Uterus (tissue), 4 donors: ENCODE results near the gene TSNAX. TPM values are rescaled to one million over a fixed set of nuclear protein-coding genes. Genes with fewer than 3 reads are reported as not detected.

Experiments
- DNase-seq, 2 donors: peaks; one replicate each; pipeline ENCODE4 v3.0.0-alpha.2; 2019 to 2020
- H3K27ac ChIP-seq, 2 donors: fragments of 200-600 bp; sonication (generic); 1 replicate in 1 of 2; 2 replicates in 1 of 2; pipeline ENCODE4 v1.5.1; 2016 to 2018
- H3K27me3 ChIP-seq, 2 donors: fragments of 200-600 bp; sonication (generic); one replicate each; pipeline ENCODE4 v1.5.1; 2018 to 2019; ENCODE audit warnings: control low read depth in 1 of 2
- H3K36me3 ChIP-seq, 2 donors: fragments of 200-600 bp; sonication (generic); one replicate each; pipeline ENCODE4 v1.5.1; 2019; ENCODE audit warnings: control low read depth in 1 of 2
- H3K4me1 ChIP-seq, 2 donors: fragments of 200-600 bp; sonication (generic); one replicate each; pipeline ENCODE4 v1.5.1; 2018 to 2019; ENCODE audit warnings: control low read depth in 1 of 2
- H3K4me3 ChIP-seq, 2 donors: fragments of 200-600 bp; sonication (generic); 1 replicate in 1 of 2; 2 replicates in 1 of 2; pipeline ENCODE4 v1.5.1; 2018 to 2019; ENCODE audit warnings: mild to moderate bottlenecking in 1 of 2
- H3K9me3 ChIP-seq, 2 donors: fragments of 200-600 bp; sonication (generic); one replicate each; pipeline ENCODE4 v1.5.1; 2019; ENCODE audit warnings: control low read depth in 1 of 2
- CTCF ChIP-seq, 4 experiments: fragments of 200-600 bp in 2 of 4; fragments of 450-650 bp in 2 of 4; sonication (generic) in 2 of 4; IDR thresholded peaks; one replicate each; pipeline ENCODE4 v1.5.1; 2016 to 2019; ENCODE audit warnings: antibody characterized with exemption in 4 of 4, mild to moderate bottlenecking in 2 of 4, moderate library complexity in 1 of 4
- POLR2A ChIP-seq, 2 donors: fragments of 450-650 bp; IDR thresholded peaks; one replicate each; pipeline ENCODE4 v1.6.1; 2016; ENCODE audit warnings: antibody characterized with exemption in 2 of 2, mild to moderate bottlenecking in 1 of 2, moderate library complexity in 1 of 2
- intact Hi-C: fragments of 100-400 bp; cut with DNase I; formaldehyde crosslinking; loops from one replicate; pipeline ENCODE4 v1.15.1; 2023; ENCODE audit warnings: low total_unique reads
- total RNA-seq, 4 donors: library from RNA; depleted of rRNA in 3 of 4; stranded (reverse); fragments of >200 nt in 3 of 4; gene quantifications; one replicate each; pipeline versions ENCODE4 v1.1.0 to v1.2.4, GENCODE V29; 2014 to 2023
- donor health status: DM: yes; HTN: yes; CAD: no.

TSNAX gene
- total RNA-seq, 4 donors from 2014 or later, result 30.6 to 142 (median 63.9) TPM

DNA sequence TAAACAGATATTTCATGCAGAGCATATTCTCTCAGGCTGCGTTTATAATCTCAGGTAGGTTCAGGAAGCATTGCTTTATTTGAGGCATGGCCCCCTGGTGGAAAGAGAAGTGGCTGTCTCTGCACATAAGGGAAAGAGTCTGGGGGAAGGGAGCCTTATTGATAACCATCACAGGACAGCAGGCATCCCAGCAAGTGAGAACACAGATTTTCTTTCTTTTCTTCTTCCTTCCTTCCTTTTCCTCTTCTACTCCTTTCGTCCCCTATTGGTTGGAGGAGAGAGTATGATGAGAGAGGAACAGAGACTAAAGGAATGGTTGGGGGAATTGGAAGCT lies 21.9 kb downstream of the TSNAX start:
- Histone ChIP-seq H3K27me3 (no peaks in the 10 kb centered on the region), H3K9me3 (no peaks in the 10 kb centered on the region), H3K36me3 (no peaks in the 10 kb centered on the region), H3K4me1 (no peaks in the 10 kb centered on the region), H3K27ac (peak overlapping the region in 1 of 2 donors; percentile 8), H3K4me3 (no peak overlapping the region)
- DNase-seq, result no peak
- TF ChIP-seq CTCF (IDR thresholded peaks at IDR 0.05), result no peak
- TF ChIP-seq POLR2A (IDR thresholded peaks at IDR 0.05), result no peak
- intact Hi-C loops, result no loop called here

DNA sequence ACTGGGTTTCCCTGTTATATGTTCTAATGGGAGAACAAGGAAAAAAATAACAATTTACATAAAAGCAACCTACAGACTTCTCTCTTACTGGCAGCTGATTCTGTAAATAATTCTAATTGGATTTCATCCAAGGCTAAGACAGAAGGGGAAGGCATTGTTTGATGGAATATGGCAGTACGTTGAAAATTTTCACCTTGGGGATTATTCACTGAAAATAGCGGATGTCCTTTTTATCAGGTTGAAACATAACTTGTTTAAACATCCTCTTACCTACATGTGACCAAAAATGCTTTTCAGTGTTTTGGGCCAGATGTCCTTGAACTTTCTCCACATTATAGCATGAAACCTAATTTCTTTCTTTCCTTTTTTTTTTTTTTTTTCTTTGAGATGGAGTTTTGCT lies 24.9 kb downstream of the TSNAX start:
- DNase-seq, result no peak
- Histone ChIP-seq H3K27me3 (no peaks in the 10 kb centered on the region), H3K36me3 (no peaks in the 10 kb centered on the region), H3K4me1 (no peaks in the 10 kb centered on the region), H3K4me3 (no peak overlapping the region), H3K9me3 (no peaks in the 10 kb centered on the region), H3K27ac (no peak overlapping the region)
- no peak for TF ChIP-seq CTCF (IDR thresholded peaks at IDR 0.05)
- no peak for TF ChIP-seq POLR2A (IDR thresholded peaks at IDR 0.05)
- intact Hi-C loops, result no loop called here

DNA sequence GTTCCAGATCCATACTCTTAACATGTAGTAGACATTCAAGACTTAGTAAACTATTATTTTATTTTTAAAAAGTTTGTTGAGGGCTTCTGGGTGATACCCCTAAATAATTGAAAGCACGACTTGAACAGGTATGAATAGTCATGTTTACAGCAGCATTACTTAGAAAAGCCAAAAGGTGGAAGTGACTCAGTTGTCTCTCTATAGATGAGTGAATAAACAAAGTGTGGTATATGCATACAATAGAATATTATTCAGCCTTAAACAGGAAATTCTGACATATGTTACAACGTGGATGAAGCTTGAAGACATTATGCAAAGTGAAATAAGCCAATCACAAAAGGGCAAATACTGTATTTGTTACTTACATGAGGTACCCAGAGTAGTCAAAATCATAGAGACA lies 26.5 kb downstream of the TSNAX start:
- no peak overlapping the region for H3K4me3 ChIP-seq
- TF ChIP-seq CTCF (IDR thresholded peaks at IDR 0.05), result no peak
- H3K27ac ChIP-seq, result no peak overlapping the region
- DNase-seq, result no peak
- H3K27me3 ChIP-seq, result no peaks in the 10 kb centered on the region
- H3K36me3 ChIP-seq, result no peaks in the 10 kb centered on the region
- intact Hi-C loops, result no loop called here
- no peaks in the 10 kb centered on the region for H3K9me3 ChIP-seq
- H3K4me1 ChIP-seq, result no peaks in the 10 kb centered on the region

GRCh38 chr1:231557411-231557810 lies 28.9 kb downstream of the TSNAX start:
- no peak overlapping the region for H3K27ac ChIP-seq
- intact Hi-C loops, result no loop called here
- TF ChIP-seq POLR2A (IDR thresholded peaks at IDR 0.05) (no peak), CTCF (IDR thresholded peaks at IDR 0.05) (no peak)

GRCh38 chr1:231557898-231558707 lies 29.6 kb downstream of the TSNAX start:
- H3K4me1 ChIP-seq, result no peaks in the 10 kb centered on the region
- no peak for DNase-seq
- H3K27ac ChIP-seq, result no peak overlapping the region
- no peak overlapping the region for H3K4me3 ChIP-seq
- intact Hi-C loops, result no loop called here
- no peaks in the 10 kb centered on the region for H3K27me3 ChIP-seq
- H3K36me3 ChIP-seq, result no peaks in the 10 kb centered on the region
- no peaks in the 10 kb centered on the region for H3K9me3 ChIP-seq
- TF ChIP-seq CTCF (IDR thresholded peaks at IDR 0.05) (no peak), POLR2A (IDR thresholded peaks at IDR 0.05) (no peak)

More at GRCh38 chr1:231557411-231557810, 28.9 kb downstream of the TSNAX start:
- no peak for DNase-seq
- no peaks in the 10 kb centered on the region for H3K27me3 ChIP-seq
- H3K4me3 ChIP-seq, result no peak overlapping the region
- no peaks in the 10 kb centered on the region for H3K9me3 ChIP-seq
- no peaks in the 10 kb centered on the region for H3K4me1 ChIP-seq
- H3K36me3 ChIP-seq, result no peaks in the 10 kb centered on the region
